ENCODE data around the gene AMFR.
"Not testable (repeated sequence)": the region's sequence is repeated elsewhere in the genome, so short reads cannot be mapped to it uniquely, and the experiment has no call there.

Gene AMFR

DNA sequence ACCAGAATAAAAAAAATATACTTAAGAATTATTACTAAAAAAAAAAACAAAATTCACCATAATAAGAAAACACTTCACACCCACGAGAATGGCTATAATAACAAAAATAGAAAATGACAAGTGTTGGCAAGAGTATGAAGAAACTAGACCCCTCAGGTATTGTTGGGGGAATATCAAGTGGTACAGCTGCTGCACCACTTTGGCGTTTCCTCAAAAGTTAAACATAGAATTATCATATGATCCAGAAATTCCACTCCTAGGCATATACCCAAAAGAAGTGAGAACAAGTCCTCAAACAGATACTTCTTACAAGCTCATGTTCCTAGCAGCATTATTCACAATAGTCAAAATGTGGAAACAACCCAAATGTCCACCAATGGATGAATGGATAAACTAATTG lies 26.3 kb downstream of the AMFR start:
- H3K4me3 ChIP-seq (ENCODE audit: low read length) = no peak overlapping the region
- TF ChIP-seq, protein P1, sequence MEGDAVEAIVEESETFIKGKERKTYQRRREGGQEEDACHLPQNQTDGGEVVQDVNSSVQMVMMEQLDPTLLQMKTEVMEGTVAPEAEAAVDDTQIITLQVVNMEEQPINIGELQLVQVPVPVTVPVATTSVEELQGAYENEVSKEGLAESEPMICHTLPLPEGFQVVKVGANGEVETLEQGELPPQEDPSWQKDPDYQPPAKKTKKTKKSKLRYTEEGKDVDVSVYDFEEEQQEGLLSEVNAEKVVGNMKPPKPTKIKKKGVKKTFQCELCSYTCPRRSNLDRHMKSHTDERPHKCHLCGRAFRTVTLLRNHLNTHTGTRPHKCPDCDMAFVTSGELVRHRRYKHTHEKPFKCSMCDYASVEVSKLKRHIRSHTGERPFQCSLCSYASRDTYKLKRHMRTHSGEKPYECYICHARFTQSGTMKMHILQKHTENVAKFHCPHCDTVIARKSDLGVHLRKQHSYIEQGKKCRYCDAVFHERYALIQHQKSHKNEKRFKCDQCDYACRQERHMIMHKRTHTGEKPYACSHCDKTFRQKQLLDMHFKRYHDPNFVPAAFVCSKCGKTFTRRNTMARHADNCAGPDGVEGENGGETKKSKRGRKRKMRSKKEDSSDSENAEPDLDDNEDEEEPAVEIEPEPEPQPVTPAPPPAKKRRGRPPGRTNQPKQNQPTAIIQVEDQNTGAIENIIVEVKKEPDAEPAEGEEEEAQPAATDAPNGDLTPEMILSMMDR (conservative IDR thresholded peaks at IDR 0.05; ENCODE audit: low read depth, low read length) = no peak
- DNase-seq (ENCODE audit: low read depth) = no peak

- DNase-seq (ENCODE audit: low read depth); H3K4me3 ChIP-seq (ENCODE audit: low read length): not testable (repeated sequence)
Observed at GRCh38 chr16:56396724-56397123, 28.6 kb downstream of the AMFR start.

GRCh38 chr16:56389554-56389953 lies 35.8 kb downstream of the AMFR start:
- TF ChIP-seq, protein P1 (conservative IDR thresholded peaks at IDR 0.05; ENCODE audit: low read depth, low read length) = no peak
- no peak for DNase-seq (ENCODE audit: low read depth)
- no peak overlapping the region for H3K4me3 ChIP-seq (ENCODE audit: low read length)

GRCh38 chr16:56388209-56388608 lies 37.1 kb downstream of the AMFR start:
- TF ChIP-seq, protein P1 (conservative IDR thresholded peaks at IDR 0.05; ENCODE audit: low read depth, low read length) = no peak
- H3K4me3 ChIP-seq (ENCODE audit: low read length) = no peak overlapping the region
- no peak for DNase-seq (ENCODE audit: low read depth)

- H3K4me3 ChIP-seq (ENCODE audit: low read length) = no peak overlapping the region
- TF ChIP-seq, protein P1 (conservative IDR thresholded peaks at IDR 0.05; ENCODE audit: low read depth, low read length) = no peak
- DNase-seq (ENCODE audit: low read depth) = no peak
Observed at GRCh38 chr16:56387396-56387795, 37.9 kb downstream of the AMFR start.

DNA sequence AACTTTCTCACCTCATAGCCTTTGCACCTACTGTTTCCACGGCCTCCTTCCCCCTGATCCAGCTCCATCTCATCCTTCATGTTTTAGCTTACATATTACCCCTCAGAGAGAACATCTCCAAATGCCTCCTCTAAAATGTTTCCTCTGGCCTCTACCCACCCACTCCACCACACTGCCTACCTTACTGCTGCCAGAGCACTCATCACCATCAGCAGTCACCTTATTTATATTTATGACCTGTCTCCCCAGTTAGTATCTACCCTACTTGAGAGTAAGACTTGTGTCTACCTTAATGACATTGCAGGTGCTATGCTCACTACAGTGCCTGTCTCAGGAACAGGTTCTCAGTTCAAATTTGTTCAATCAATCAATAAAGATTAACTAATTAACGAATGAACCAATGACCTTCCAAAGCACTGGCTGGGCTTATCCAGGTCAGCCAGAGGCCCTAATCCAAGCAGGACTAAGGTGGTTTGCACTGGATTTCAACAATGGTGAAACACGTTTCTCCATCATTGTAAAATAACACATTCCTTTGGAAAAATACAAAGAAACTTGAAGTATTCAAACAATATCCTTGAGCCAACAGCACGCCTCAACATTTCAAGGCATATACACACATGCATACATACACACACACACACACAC lies 41.1 kb downstream of the AMFR start:
- H3K4me3 ChIP-seq (ENCODE audit: low read length) = no peak overlapping the region
- TF ChIP-seq, protein P1 (conservative IDR thresholded peaks at IDR 0.05; ENCODE audit: low read depth, low read length) = no peak
- DNase-seq (ENCODE audit: low read depth) = no peak

DNA sequence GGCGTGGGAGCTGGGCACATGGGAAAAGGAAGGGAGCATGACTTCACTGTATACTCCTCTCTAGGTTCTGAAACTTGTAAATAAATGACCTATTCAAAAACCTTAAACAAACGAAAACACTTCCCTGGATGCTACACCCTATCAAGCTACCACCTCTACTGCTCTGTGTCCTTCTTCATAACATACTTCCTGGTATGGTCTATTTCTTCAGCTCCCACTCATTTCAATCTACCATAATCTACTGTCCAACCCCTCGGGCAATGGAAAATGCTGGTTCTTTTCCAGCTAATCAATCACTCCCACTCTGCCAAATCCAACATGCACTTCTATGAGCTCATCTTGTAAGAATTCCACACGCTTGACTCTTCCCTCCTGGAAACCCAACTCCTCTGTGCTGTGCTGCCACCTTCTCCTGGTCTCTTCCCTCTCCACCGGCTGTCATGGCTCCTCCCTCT lies 42.4 kb downstream of the AMFR start:
- no peak for DNase-seq (ENCODE audit: low read depth)
- no peak overlapping the region for H3K4me3 ChIP-seq (ENCODE audit: low read length)
- TF ChIP-seq, protein P1 (conservative IDR thresholded peaks at IDR 0.05; ENCODE audit: low read depth, low read length) = no peak

Measured in retinal pigment epithelial cell (primary cell).